BLaER1 (cell line): ENCODE measurements around the gene ESPN.
A peak's percentile ranks its signal among the peaks of the same experiment; 100 is the strongest.

ENCODE experiments used
- H3K27ac ChIP-seq: shearing (Covaris generic); formaldehyde crosslinking; 2 replicates; pipeline ENCODE4 v1.8.1; 2022
- H3K27me3 ChIP-seq: shearing (Covaris generic); formaldehyde crosslinking; 2 replicates; pipeline ENCODE4 v1.8.1; 2022
- H3K36me3 ChIP-seq: shearing (Covaris generic); formaldehyde crosslinking; 2 replicates; pipeline ENCODE4 v1.8.1; 2022
- H3K4me1 ChIP-seq: shearing (Covaris generic); formaldehyde crosslinking; 2 replicates; pipeline ENCODE4 v1.8.1; 2022
- H3K4me2 ChIP-seq: shearing (Covaris generic); formaldehyde crosslinking; 2 replicates; pipeline ENCODE4 v1.8.1; 2022
- H3K4me3 ChIP-seq: shearing (Covaris generic); formaldehyde crosslinking; 2 replicates; pipeline ENCODE4 v1.8.1; 2022
- H3K9ac ChIP-seq: shearing (Covaris generic); formaldehyde crosslinking; 2 replicates; pipeline ENCODE4 v1.8.1; 2022
- H3K9me3 ChIP-seq: shearing (Covaris generic); formaldehyde crosslinking; 2 replicates; pipeline ENCODE4 v1.8.1; 2022
- H4K20me1 ChIP-seq: shearing (Covaris generic); formaldehyde crosslinking; 2 replicates; pipeline ENCODE4 v1.8.1; 2022
- Cebpa-rat ChIP-seq: shearing (Covaris generic); IDR thresholded peaks from 2 replicates; pipeline ENCODE4 v1.8.1; 2022

The ESPN gene

DNA sequence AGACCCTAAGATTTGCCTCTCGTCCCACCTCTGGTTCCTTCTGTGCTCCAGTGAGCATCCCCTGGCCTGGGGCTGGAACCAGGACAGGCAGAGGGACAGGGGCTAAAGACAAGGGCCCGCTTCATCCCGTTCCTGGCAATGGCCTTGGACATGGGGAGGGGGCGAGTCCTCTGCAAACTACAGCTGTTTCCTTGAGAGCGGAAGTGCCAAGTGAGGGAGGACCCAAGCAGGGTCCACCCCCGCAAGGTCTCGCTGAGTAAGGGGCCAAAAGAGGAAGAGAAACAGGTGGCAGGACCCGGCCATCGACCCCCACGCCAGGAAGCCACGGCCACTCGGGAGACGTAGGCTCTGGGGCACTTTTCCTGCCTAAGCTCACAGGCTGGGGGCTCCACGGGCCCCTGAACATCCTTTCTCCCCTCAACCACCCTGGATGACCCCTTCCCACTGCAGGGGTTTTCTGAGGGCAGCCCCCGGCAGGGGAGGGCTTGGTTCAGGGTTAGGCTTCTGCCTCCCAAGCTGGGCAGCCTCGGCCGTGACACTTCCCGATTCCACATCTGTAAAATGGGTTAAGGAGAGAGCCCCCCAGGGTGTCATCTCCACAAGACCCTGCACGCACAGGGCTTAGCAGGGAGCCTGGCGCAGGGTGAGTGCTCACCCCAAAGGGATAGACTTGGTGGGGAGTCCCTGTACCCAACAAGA, 84.8 kb downstream of the ESPN start:
- Histone ChIP-seq H3K27ac (peak overlapping the region; percentile 50), H3K4me1 (peaks cover 71% of the 10 kb centered on the region), H3K36me3 (no peaks in the 10 kb centered on the region), H4K20me1 (no peaks in the 10 kb centered on the region), H3K4me2 (peak overlapping the region; percentile 90), H3K4me3 (no peak overlapping the region), H3K27me3 (no peaks in the 10 kb centered on the region), H3K9me3 (no peaks in the 10 kb centered on the region), H3K9ac (peak overlapping the region; percentile 18; the same call in 1 of the 2 replicates)
- no peak for TF ChIP-seq Cebpa-rat

DNA sequence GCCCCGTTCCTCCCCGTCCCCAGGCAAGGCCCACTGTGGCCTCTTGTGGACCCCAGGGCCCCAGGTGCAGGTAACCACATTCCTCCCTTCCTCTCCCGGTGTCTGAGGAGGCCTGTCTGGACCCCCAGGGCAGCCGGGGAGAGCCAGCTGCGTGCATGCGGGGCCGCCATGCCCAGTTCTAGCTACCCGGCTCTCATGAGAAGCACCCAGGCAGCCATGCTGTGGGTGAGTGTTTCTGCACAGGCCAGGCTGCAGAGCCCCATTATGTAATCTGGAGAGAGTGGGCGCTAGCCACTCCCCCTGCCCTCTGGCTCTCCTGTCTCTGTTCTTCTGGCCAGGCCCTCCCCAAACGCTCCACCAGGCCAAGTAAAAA, 85.3 kb downstream of the ESPN start:
- Histone ChIP-seq H4K20me1 (no peaks in the 10 kb centered on the region), H3K4me3 (no peak overlapping the region), H3K9me3 (no peaks in the 10 kb centered on the region), H3K9ac (peak overlapping the region; percentile 18; the same call in 1 of the 2 replicates), H3K36me3 (no peaks in the 10 kb centered on the region), H3K4me1 (peaks cover 65% of the 10 kb centered on the region), H3K4me2 (peak overlapping the region; percentile 90), H3K27me3 (no peaks in the 10 kb centered on the region), H3K27ac (peak overlapping the region; percentile 50)
- no peak for TF ChIP-seq Cebpa-rat

DNA sequence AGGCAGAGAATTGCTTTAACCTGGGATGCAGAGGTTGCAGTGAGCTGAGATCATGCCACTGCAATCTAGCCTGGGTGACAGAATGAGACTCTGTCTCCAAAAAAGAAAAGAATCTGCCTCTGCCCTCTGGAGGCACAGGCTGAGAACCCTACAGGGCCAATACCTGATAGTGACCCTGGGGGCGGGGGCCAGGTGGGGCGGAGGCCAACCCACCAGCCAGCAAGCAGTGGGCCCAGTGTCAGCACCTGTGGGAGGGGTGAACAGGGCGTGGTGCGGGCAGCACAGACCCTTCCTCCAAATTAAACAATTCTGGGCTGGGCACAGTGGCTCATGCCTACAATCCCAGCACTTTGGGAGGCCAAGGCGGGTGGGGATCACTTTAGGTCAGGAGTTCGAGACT, 85.9 kb downstream of the ESPN start:
- Histone ChIP-seq H3K9ac (no peak overlapping the region), H3K4me1 (peaks cover 60% of the 10 kb centered on the region)

More for the DNA sequence above, 85.9 kb downstream of the ESPN start:
- Histone ChIP-seq H3K4me3 (no peak overlapping the region), H4K20me1 (no peaks in the 10 kb centered on the region), H3K27me3 (no peaks in the 10 kb centered on the region), H3K4me2 (peak overlapping the region; percentile 90; the same call in 1 of the 2 replicates), H3K36me3 (no peaks in the 10 kb centered on the region), H3K27ac (no peak overlapping the region), H3K9me3 (no peaks in the 10 kb centered on the region)
- TF ChIP-seq Cebpa-rat: no peak
